SK-N-SH treated with all-trans-retinoic acid at 6 μM for 48 hours (cell line): ENCODE results near the gene CFAP74.

Experiments
- ATAC-seq: fragments of 200-7000 bp; cut with Tn5 transposase; 3 replicates; pipeline ENCODE4 v1.9.1; 2020; ENCODE audit warnings: mild to moderate bottlenecking, moderate library complexity
- ARNTL ChIP-seq: fragments of 450-650 bp; formaldehyde crosslinking; IDR thresholded peaks from 2 replicates; pipeline ENCODE4 v1.5.0; 2020; ENCODE audit warnings: low read depth, mild to moderate bottlenecking, moderate library complexity, borderline replicate concordance
- CSRNP3 ChIP-seq: fragments of 250-450 bp; sonication (Bioruptor Pico); IDR thresholded peaks from 2 replicates; pipeline ENCODE4 v1.5.1; 2021; ENCODE audit warnings: mild to moderate bottlenecking, moderate library complexity
- ESRRG ChIP-seq: fragments of 250-450 bp; sonication (Bioruptor Pico); IDR thresholded peaks from 2 replicates; pipeline ENCODE4 v1.6.1; 2021; ENCODE audit warnings: mild to moderate bottlenecking
- GLIS3 ChIP-seq: fragments of 250-450 bp; sonication (Bioruptor Pico); IDR thresholded peaks from 2 replicates; pipeline ENCODE4 v1.5.0; 2020; ENCODE audit warnings: mild to moderate bottlenecking, moderate library complexity
- ISL1 ChIP-seq: fragments of 250-450 bp; sonication (Bioruptor Pico); IDR thresholded peaks from 2 replicates; pipeline ENCODE4 v2.1.2; 2022; ENCODE audit warnings: mild to moderate bottlenecking, moderate library complexity
- POU6F1 ChIP-seq: fragments of 250-450 bp; sonication (Bioruptor Pico); IDR thresholded peaks from 2 replicates; pipeline ENCODE4 v1.8.0; 2021; ENCODE audit warnings: low read depth, mild to moderate bottlenecking, moderate library complexity, borderline replicate concordance
- PPARA ChIP-seq: fragments of 250-450 bp; sonication (Bioruptor Pico); IDR thresholded peaks from 2 replicates; pipeline ENCODE4 v1.5.0; 2020; ENCODE audit warnings: mild to moderate bottlenecking, borderline replicate concordance
- RARB ChIP-seq: fragments of 250-450 bp; sonication (Bioruptor Pico); IDR thresholded peaks from 2 replicates; pipeline ENCODE4 v1.8.0; 2021; ENCODE audit warnings: mild to moderate bottlenecking, moderate library complexity
- SNAI2 ChIP-seq: fragments of 250-450 bp; sonication (Bioruptor Pico); IDR thresholded peaks from 2 replicates; pipeline ENCODE4 v1.5.0; 2020; ENCODE audit warnings: mild to moderate bottlenecking, moderate library complexity
- TCF4 ChIP-seq: fragments of 250-450 bp; sonication (Bioruptor Pico); IDR thresholded peaks from 2 replicates; pipeline ENCODE4 v1.8.0; 2021; ENCODE audit warnings: mild to moderate bottlenecking, moderate library complexity, borderline replicate concordance
- TOX ChIP-seq: fragments of 250-450 bp; sonication (Bioruptor Pico); IDR thresholded peaks from 2 replicates; pipeline ENCODE4 v1.8.0; 2021; ENCODE audit warnings: mild to moderate bottlenecking, moderate library complexity, borderline replicate concordance
- TSHZ2 ChIP-seq: fragments of 250-450 bp; sonication (Bioruptor Pico); IDR thresholded peaks from 2 replicates; pipeline ENCODE4 v1.5.0; 2020; ENCODE audit warnings: mild to moderate bottlenecking, moderate library complexity
- ZFP3 ChIP-seq: fragments of 250-450 bp; sonication (Bioruptor Pico); IDR thresholded peaks from 2 replicates; pipeline ENCODE4 v1.5.0; 2020; ENCODE audit warnings: mild to moderate bottlenecking, moderate library complexity
- ZFP30 ChIP-seq: fragments of 450-650 bp; formaldehyde crosslinking; IDR thresholded peaks from 2 replicates; pipeline ENCODE4 v1.5.0; 2022; ENCODE audit warnings: mild to moderate bottlenecking, moderate library complexity
- ZNF565 ChIP-seq: fragments of 450-650 bp; formaldehyde crosslinking; conservative IDR thresholded peaks from 2 replicates; pipeline ENCODE4 v1.5.0; 2020; ENCODE audit warnings: low read depth, mild to moderate bottlenecking, moderate library complexity
- ZNF70 ChIP-seq: fragments of 450-650 bp; formaldehyde crosslinking; IDR thresholded peaks from 2 replicates; pipeline ENCODE4 v1.5.0; 2020; ENCODE audit warnings: mild to moderate bottlenecking, moderate library complexity
- ZNF8 ChIP-seq: fragments of 450-650 bp; formaldehyde crosslinking; IDR thresholded peaks from 2 replicates; pipeline ENCODE4 v1.5.0; 2020; ENCODE audit warnings: mild to moderate bottlenecking, moderate library complexity
- TF ChIP-seq, protein P1 (sequence below): fragments of 250-450 bp; sonication (Bioruptor Pico); IDR thresholded peaks from 2 replicates; pipeline ENCODE4 v1.8.0; 2020; ENCODE audit warnings: mild to moderate bottlenecking, moderate library complexity, borderline replicate concordance
- TF ChIP-seq, protein P2 (sequence below): fragments of 250-450 bp; sonication (Bioruptor Pico); IDR thresholded peaks from 2 replicates; pipeline ENCODE4 v1.5.1; 2020; ENCODE audit warnings: low read depth, mild to moderate bottlenecking, moderate library complexity

The CFAP74 gene

DNA sequence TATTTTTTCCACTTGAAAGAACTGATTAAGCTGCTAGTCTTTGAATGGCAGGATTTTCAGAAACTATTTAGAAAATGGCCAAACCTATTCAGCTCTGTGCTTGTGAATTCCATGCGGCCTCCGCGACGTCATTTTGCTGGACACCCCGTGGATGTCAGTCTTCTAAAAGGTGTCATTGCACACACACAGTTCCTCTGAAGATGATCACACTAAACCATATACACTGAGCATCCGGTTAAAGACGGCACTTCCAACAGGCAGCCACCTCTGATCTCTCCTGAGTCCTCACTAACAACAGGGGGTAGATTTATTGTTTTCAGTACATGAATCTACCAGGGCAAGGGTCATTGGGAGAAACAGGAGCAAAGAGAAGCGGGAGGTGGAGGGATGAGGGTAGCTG lies 9.1 kb downstream of the CFAP74 start:
- no peak for ATAC-seq

GRCh38 chr1:1990222-1990621 lies 13.4 kb downstream of the CFAP74 start:
- TF ChIP-seq GLIS3 (CRISPR knock-in tag) = no peak
- TF ChIP-seq RARB = no peak
- TF ChIP-seq ISL1 (CRISPR knock-in tag) = no peak
- TF ChIP-seq, protein P1, sequence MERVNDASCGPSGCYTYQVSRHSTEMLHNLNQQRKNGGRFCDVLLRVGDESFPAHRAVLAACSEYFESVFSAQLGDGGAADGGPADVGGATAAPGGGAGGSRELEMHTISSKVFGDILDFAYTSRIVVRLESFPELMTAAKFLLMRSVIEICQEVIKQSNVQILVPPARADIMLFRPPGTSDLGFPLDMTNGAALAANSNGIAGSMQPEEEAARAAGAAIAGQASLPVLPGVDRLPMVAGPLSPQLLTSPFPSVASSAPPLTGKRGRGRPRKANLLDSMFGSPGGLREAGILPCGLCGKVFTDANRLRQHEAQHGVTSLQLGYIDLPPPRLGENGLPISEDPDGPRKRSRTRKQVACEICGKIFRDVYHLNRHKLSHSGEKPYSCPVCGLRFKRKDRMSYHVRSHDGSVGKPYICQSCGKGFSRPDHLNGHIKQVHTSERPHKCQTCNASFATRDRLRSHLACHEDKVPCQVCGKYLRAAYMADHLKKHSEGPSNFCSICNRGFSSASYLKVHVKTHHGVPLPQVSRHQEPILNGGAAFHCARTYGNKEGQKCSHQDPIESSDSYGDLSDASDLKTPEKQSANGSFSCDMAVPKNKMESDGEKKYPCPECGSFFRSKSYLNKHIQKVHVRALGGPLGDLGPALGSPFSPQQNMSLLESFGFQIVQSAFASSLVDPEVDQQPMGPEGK (CRISPR knock-in tag) = no peak
- TF ChIP-seq ZNF565 (CRISPR knock-in tag) = no peak
- no peak for ATAC-seq

More for the DNA sequence above, 9.1 kb downstream of the CFAP74 start:
- TF ChIP-seq TOX = no peak
- no peak for TF ChIP-seq ZNF565 (CRISPR knock-in tag)
- no peak for TF ChIP-seq TSHZ2 (CRISPR knock-in tag)
- no peak for TF ChIP-seq ZNF8 (CRISPR knock-in tag)

GRCh38 chr1:1989789-1990188 lies 13.8 kb downstream of the CFAP74 start:
- TF ChIP-seq ZNF70 (CRISPR knock-in tag) (no peak), TCF4 (CRISPR knock-in tag) (no peak), ARNTL (no peak), GLIS3 (CRISPR knock-in tag) (no peak), POU6F1 (CRISPR knock-in tag) (no peak), TSHZ2 (CRISPR knock-in tag) (no peak), ZNF565 (CRISPR knock-in tag) (no peak), PPARA (no peak), CSRNP3 (no peak), ZFP3 (CRISPR knock-in tag) (no peak), ZFP30 (CRISPR knock-in tag) (no peak), SNAI2 (CRISPR knock-in tag) (no peak), TOX (no peak), ISL1 (CRISPR knock-in tag) (no peak), ESRRG (no peak)
- TF ChIP-seq, protein P2, sequence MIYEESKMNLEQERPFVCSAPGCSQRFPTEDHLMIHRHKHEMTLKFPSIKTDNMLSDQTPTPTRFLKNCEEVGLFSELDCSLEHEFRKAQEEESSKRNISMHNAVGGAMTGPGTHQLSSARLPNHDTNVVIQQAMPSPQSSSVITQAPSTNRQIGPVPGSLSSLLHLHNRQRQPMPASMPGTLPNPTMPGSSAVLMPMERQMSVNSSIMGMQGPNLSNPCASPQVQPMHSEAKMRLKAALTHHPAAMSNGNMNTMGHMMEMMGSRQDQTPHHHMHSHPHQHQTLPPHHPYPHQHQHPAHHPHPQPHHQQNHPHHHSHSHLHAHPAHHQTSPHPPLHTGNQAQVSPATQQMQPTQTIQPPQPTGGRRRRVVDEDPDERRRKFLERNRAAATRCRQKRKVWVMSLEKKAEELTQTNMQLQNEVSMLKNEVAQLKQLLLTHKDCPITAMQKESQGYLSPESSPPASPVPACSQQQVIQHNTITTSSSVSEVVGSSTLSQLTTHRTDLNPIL (CRISPR knock-in tag) = no peak
- TF ChIP-seq, protein P1 (CRISPR knock-in tag) = no peak
- no peak for ATAC-seq
